ENCODE measurements around the gene EIF3F. TPM values are rescaled to one million over a fixed set of nuclear protein-coding genes. Genes with fewer than 3 reads are reported as not detected.

Gene EIF3F
- total RNA-seq, 1 donor: 286 TPM

- H3K4me1 ChIP-seq (ENCODE audit: insufficient read depth, low read length): peaks cover 6% of the 10 kb centered on the region
- no peak overlapping the region for H2AFZ ChIP-seq (ENCODE audit: low read length)
- no peak overlapping the region for H3K4me3 ChIP-seq (ENCODE audit: insufficient read depth, low read length)
- H3K27ac ChIP-seq (ENCODE audit: low read depth, low read length): no peak overlapping the region
- H4K20me1 ChIP-seq (ENCODE audit: insufficient read depth, low read length): peaks cover 25% of the 10 kb centered on the region
- no peak overlapping the region for H3K4me2 ChIP-seq (ENCODE audit: insufficient read depth, low read length)
- no peaks in the 10 kb centered on the region for H3K79me2 ChIP-seq (ENCODE audit: insufficient read depth, low read length)
- no peak for DNase-seq (ENCODE audit: insufficient read length, low spot score, missing footprints)
- H3K27me3 ChIP-seq (ENCODE audit: insufficient read depth, low read length): no peaks in the 10 kb centered on the region
- no peaks in the 10 kb centered on the region for H3K36me3 ChIP-seq (ENCODE audit: insufficient read depth, low read length)
- no peak for TF ChIP-seq CTCF (IDR thresholded peaks at IDR 0.05; ENCODE audit: extremely low read depth, low read depth, low read length)
- no peaks in the 10 kb centered on the region for H3K9me3 ChIP-seq (ENCODE audit: low read depth, low read length)
Measured at GRCh38 chr11:8038393-8038792, 51.3 kb downstream of the EIF3F start.

GRCh38 chr11:8038811-8039529 lies 51.8 kb downstream of the EIF3F start:
- H3K9me3 ChIP-seq (ENCODE audit: low read depth, low read length): no peaks in the 10 kb centered on the region
- H3K4me3 ChIP-seq (ENCODE audit: insufficient read depth, low read length): no peak overlapping the region
- DNase-seq (ENCODE audit: insufficient read length, low spot score, missing footprints): no peak
- no peak overlapping the region for H2AFZ ChIP-seq (ENCODE audit: low read length)
- no peaks in the 10 kb centered on the region for H3K36me3 ChIP-seq (ENCODE audit: insufficient read depth, low read length)
- TF ChIP-seq CTCF (IDR thresholded peaks at IDR 0.05; ENCODE audit: extremely low read depth, low read depth, low read length): no peak
- peaks cover 19% of the 10 kb centered on the region for H4K20me1 ChIP-seq (ENCODE audit: insufficient read depth, low read length)
- H3K27me3 ChIP-seq (ENCODE audit: insufficient read depth, low read length): no peaks in the 10 kb centered on the region
- H3K27ac ChIP-seq (ENCODE audit: low read depth, low read length): no peak overlapping the region
- no peaks in the 10 kb centered on the region for H3K79me2 ChIP-seq (ENCODE audit: insufficient read depth, low read length)
- H3K4me1 ChIP-seq (ENCODE audit: insufficient read depth, low read length): peaks cover 4% of the 10 kb centered on the region
- no peak overlapping the region for H3K4me2 ChIP-seq (ENCODE audit: insufficient read depth, low read length)

GRCh38 chr11:8039530-8040260 lies 52.6 kb downstream of the EIF3F start:
- Histone ChIP-seq H4K20me1 (ENCODE audit: insufficient read depth, low read length) (peaks cover 16% of the 10 kb centered on the region), H3K79me2 (ENCODE audit: insufficient read depth, low read length) (no peaks in the 10 kb centered on the region), H3K36me3 (ENCODE audit: insufficient read depth, low read length) (no peaks in the 10 kb centered on the region), H3K9me3 (ENCODE audit: low read depth, low read length) (no peaks in the 10 kb centered on the region), H3K4me2 (ENCODE audit: insufficient read depth, low read length) (no peak overlapping the region), H3K27me3 (ENCODE audit: insufficient read depth, low read length) (no peaks in the 10 kb centered on the region), H3K27ac (ENCODE audit: low read depth, low read length) (no peak overlapping the region), H3K4me3 (ENCODE audit: insufficient read depth, low read length) (no peak overlapping the region), H3K4me1 (ENCODE audit: insufficient read depth, low read length) (peaks cover 4% of the 10 kb centered on the region), H2AFZ (ENCODE audit: low read length) (no peak overlapping the region)
- no peak for DNase-seq (ENCODE audit: insufficient read length, low spot score, missing footprints)
- TF ChIP-seq CTCF (IDR thresholded peaks at IDR 0.05; ENCODE audit: extremely low read depth, low read depth, low read length): no peak

GRCh38 chr11:8040261-8040920 lies 53.3 kb downstream of the EIF3F start:
- H3K79me2 ChIP-seq (ENCODE audit: insufficient read depth, low read length): no peaks in the 10 kb centered on the region
- no peaks in the 10 kb centered on the region for H3K36me3 ChIP-seq (ENCODE audit: insufficient read depth, low read length)
- no peak for TF ChIP-seq CTCF (IDR thresholded peaks at IDR 0.05; ENCODE audit: extremely low read depth, low read depth, low read length)
- H3K4me1 ChIP-seq (ENCODE audit: insufficient read depth, low read length): peaks cover 4% of the 10 kb centered on the region
- H3K4me3 ChIP-seq (ENCODE audit: insufficient read depth, low read length): no peak overlapping the region
- DNase-seq (ENCODE audit: insufficient read length, low spot score, missing footprints): no peak
- no peaks in the 10 kb centered on the region for H3K9me3 ChIP-seq (ENCODE audit: low read depth, low read length)
- H4K20me1 ChIP-seq (ENCODE audit: insufficient read depth, low read length): peaks cover 16% of the 10 kb centered on the region
- no peak overlapping the region for H2AFZ ChIP-seq (ENCODE audit: low read length)
- no peaks in the 10 kb centered on the region for H3K27me3 ChIP-seq (ENCODE audit: insufficient read depth, low read length)
- no peak overlapping the region for H3K27ac ChIP-seq (ENCODE audit: low read depth, low read length)
- H3K4me2 ChIP-seq (ENCODE audit: insufficient read depth, low read length): no peak overlapping the region

Measured in osteoblast (primary cell).